GM04503 (cell line): ENCODE measurements around the gene TNFSF13.

Experiments
- DNase-seq: peaks from one replicate; pipeline ENCODE4 v3.0.0-alpha.2; 2012; ENCODE audit warnings: low read depth

Gene TNFSF13

DNA sequence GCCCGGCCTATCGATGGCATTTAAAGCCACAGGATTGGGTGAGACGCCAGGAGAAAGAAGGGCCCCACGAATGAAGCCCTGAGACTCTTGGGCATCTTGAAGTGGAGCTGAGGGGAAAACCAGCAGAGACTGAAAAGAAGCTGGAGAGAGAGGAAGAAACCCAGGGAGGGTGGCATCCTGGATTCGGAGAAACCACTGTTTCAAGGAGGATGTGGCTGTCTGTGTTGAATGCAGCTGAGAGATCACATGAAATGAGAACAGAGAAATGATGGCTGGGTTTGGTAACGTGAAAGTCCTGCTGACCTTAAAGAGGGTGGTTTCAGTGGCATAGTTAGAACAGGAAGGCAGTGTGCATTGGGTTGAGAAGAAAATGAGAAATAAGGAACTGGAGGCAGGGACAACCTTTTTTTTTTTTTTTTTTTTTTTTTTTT lies 5.9 kb upstream of the TNFSF13 start:
- no peak for DNase-seq

DNA sequence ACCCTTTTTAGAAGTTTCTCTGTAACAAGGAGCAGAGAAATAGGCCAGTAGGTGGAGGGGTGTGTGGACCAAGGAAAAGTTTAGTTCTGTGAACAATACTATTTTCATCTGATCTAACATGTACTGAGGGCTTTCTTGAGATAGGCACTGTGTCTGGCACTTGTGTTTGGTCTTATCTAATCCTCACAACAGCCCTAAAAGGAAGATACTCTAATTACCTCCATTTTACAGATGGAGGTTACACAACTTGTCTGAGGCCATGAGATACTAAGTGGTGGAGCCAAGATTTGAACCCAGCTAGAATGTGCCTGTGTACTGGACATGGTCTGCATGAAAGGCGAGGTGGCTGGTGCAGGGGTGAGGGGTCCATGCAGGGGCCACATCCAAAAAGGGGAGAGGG lies 5.2 kb upstream of the TNFSF13 start:
- no peak for DNase-seq

DNA sequence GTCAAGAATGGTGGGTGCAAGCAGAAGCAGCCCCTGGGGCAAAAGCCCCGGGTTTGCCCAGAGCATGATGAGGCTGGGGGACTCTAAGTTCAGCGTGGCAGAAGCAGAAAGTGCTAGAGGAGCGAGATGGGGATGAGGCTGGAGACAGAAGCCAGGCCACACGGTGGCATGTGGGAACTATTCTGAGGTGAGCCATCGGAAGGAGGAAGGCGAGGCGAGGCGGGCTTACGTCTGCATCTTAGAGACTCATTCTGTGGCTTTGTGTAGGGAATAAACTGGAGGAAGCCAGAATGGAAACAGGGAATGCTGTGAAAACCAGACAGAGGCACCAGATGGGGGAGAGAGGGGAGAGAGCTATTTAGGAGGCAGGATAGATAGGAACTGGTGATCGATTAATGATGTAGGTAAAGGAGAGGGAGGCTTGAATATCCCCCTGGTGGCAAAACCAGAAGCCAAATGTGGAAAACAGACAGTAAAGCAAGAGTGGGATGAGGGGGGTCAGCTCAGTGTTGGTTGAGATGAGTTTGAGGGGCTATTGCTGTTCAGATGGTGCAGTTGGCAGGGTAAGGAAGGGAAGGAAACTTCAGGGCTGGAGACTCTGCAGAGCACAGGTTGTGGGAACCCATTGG lies 3.1 kb upstream of the TNFSF13 start:
- no peak for DNase-seq

DNA sequence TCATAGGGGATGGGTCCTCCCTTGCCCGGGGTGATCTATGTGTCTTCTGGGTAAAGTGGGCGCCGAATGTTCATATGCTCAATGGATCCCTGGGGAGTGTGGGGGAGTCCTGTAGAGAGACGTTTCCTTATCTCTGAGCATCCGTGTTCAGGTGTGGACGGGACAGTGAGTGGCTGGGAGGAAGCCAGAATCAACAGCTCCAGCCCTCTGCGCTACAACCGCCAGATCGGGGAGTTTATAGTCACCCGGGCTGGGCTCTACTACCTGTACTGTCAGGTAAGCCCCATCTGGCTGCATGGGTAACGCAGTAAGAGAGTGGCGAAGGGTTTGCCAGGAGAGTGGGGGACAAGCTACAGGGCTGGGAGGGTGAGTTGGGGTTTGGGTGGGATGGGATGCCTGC lies 1.9 kb upstream of the TNFSF13 start:
- no peak for DNase-seq

DNA sequence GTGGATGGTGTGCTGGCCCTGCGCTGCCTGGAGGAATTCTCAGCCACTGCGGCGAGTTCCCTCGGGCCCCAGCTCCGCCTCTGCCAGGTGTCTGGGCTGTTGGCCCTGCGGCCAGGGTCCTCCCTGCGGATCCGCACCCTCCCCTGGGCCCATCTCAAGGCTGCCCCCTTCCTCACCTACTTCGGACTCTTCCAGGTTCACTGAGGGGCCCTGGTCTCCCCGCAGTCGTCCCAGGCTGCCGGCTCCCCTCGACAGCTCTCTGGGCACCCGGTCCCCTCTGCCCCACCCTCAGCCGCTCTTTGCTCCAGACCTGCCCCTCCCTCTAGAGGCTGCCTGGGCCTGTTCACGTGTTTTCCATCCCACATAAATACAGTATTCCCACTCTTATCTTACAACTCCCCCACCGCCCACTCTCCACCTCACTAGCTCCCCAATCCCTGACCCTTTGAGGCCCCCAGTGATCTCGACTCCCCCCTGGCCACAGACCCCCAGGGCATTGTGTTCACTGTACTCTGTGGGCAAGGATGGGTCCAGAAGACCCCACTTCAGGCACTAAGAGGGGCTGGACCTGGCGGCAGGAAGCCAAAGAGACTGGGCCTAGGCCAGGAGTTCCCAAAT lies 1.3 kb upstream of the TNFSF13 start:
- DNase-seq, result no peak

DNA sequence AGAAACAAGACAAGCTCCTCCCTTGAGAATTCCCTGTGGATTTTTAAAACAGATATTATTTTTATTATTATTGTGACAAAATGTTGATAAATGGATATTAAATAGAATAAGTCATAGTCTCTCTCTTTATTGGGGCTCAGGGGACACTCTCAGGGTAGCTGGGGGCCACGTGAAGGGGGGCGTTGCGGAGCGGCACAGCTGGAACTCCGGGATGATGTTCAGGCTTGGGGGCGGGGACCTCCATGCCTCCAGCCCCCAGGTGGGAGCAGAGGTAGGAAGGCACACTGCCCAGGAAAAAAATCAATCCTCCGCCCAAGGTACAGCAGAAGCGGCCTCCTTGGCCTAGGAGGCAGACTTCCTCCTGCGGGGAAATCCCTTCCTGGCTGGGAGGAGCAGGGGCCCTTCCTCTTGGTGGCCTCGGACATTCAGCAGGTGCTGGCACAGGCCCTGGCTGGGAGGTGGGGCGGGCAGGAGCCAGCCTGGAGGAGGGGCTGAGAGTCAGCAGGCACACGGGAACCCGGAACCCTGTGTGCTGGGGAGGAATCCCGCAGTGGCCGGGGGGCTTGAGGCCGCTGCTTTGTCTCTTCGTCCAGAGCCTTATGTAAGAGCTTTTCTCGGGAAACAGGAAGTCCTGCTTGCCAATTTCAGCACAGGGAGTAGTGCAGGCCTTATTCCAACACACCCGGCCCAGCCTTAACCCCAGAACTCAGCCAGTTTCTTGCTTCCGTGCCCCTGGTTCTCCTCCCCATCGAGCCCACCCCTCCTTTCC lies 591 bp upstream of the TNFSF13 start:
- no peak for DNase-seq

DNA sequence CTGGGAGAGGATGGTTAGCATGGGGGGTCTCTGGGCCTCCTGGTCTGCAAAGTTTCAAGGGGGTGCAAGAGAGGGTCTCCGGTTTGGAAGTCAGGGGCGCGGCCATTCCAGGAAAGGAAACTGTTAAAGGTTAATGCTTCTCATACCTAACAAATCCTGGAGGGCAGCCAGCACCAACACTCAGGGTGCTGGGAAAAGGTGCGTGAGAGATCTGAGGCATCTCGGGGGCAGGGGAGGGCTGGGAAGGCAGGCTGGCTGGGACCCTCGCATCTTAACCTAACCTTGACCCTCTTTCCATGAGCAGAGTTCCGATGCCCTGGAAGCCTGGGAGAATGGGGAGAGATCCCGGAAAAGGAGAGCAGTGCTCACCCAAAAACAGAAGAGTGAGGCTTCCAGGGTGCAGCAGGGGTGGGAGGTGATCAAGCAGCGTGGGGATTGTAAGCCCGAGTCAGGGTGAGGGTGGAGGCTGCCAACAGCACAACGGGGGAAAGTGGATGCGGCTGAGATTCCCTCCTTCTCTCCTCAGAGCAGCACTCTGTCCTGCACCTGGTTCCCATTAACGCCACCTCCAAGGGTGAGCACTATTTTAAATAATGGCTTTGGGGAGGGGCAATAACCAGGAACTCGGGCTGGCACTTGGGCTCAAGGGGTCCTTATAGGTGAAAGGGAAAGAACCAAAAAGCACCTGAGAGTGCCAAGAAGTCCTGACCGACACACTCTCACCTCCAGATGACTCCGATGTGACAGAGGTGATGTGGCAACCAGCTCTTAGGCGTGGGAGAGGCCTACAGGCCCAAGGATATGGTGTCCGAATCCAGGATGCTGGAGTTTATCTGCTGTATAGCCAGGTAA lies 996 bp downstream of the TNFSF13 start:
- DNase-seq, result no peak

DNA sequence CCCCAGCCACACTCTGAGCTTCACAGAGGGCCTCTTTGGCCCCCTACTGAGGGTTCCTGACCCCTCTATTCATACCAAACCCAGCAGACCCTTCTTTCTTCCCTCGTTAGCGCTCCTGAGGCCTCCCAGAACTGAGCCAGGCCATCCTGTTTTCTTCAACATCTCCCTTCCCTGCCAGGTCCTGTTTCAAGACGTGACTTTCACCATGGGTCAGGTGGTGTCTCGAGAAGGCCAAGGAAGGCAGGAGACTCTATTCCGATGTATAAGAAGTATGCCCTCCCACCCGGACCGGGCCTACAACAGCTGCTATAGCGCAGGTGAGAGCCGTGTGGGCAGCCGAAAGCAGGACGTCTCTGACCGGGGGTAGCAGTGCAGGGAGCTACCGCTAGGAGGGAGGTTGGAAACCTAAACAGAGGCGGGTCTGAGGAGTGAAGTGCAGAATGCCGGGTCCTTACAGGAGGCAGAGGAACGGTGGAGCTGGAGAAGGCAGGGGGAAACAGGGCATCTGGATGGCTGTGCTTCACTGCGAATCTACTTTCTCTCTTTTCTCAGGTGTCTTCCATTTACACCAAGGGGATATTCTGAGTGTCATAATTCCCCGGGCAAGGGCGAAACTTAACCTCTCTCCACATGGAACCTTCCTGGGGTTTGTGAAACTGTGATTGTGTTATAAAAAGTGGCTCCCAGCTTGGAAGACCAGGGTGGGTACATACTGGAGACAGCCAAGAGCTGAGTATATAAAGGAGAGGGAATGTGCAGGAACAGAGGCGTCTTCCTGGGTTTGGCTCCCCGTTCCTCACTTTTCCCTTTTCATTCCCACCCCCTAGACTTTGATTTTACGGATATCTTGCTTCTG lies 1.9 kb downstream of the TNFSF13 start:
- no peak for DNase-seq

DNA sequence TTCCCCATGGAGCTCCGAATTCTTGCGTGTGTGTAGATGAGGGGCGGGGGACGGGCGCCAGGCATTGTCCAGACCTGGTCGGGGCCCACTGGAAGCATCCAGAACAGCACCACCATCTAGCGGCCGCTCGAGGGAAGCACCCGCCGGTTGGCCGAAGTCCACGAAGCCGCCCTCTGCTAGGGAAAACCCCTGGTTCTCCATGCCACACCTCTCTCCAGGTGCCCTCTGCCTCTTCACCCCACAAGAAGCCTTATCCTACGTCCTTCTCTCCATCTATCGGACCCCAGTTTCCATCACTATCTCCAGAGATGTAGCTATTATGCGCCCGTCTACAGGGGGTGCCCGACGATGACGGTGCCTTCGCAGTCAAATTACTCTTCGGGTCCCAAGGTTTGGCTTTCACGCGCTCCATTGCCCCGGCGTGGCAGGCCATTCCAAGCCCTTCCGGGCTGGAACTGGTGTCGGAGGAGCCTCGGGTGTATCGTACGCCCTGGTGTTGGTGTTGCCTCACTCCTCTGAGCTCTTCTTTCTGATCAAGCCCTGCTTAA lies 2.6 kb downstream of the TNFSF13 start:
- no peak for DNase-seq

DNA sequence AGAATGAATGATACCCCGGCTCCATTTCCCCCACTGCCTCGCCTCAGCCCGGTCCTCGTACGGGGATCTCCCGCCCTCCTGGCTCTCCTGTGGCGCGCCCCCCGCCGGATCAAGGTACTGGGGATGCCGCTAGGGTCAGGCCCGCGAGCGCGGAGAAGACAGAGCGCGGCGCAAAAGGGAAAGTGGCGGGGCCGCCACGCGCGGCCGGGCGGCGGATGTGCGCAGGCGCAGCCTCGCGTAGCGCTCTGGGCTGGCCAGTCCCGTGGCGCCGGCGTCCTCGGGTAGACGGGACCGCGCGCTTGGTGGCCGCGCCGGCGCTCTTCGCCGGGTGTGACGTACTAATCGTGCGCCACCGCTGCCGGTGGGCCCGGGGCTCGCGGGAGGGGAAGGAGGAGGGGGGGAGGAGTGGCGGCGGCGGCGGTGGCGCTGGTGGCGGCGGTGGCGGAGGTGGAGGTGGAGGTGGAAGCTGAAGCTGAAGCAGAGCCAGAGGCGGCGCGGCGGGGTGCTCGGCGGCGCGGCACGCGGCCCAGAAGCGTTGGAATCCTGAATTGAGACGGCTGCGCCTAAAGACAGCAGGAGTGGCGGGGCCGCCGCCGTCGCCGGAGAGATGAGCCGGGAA lies 3.1 kb downstream of the TNFSF13 start, which contains the start of gene SENP3:
Gene SENP3 (plus strand): TSS at position 331 of the 619 bp plus-strand sequence. CDS start 1,158 bp downstream, outside the sequence.
- no peak for DNase-seq

DNA sequence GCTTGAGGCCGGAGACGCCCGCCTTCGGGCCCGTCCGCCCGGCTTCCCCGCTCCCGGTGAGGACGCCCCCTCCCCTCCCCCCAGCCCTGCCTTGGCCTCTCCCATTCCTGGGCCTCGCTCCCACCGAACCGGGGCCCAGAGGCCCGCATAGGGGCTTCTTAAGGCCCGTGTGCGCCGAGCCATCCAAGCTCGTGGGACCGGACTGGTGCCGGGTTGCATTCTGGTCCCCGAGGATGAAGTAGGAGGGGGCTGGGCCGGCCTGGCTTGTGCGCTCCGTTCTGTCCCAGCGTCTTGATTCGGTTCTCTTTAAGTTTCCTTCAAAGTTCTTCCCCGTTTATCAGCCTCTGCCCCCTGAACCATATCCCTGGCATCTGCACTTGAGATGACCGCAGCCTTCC lies 3.7 kb downstream of the TNFSF13 start:
- DNase-seq, result no peak

DNA sequence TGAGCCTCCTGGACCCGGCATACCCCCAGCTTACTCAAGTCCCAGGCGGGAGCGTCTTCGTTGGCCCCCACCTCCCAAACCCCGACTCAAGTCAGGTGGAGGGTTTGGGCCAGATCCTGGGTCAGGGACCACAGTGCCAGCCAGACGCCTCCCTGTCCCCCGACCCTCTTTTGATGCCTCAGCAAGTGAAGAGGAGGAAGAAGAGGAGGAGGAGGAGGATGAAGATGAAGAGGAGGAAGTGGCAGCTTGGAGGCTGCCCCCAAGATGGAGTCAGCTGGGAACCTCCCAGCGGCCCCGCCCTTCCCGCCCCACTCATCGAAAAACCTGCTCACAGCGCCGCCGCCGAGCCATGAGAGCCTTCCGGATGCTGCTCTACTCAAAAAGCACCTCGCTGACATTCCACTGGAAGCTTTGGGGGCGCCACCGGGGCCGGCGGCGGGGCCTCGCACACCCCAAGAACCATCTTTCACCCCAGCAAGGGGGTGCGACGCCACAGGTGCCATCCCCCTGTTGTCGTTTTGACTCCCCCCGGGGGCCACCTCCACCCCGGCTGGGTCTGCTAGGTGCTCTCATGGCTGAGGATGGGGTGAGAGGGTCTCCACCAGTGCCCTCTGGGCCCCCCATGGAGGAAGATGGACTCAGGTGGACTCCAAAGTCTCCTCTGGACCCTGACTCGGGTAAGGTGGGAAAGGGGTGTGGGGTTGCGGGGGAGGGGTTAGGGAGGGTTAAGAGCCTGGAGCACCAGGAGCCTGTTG lies 4.7 kb downstream of the TNFSF13 start:
- DNase-seq, result no peak

DNA sequence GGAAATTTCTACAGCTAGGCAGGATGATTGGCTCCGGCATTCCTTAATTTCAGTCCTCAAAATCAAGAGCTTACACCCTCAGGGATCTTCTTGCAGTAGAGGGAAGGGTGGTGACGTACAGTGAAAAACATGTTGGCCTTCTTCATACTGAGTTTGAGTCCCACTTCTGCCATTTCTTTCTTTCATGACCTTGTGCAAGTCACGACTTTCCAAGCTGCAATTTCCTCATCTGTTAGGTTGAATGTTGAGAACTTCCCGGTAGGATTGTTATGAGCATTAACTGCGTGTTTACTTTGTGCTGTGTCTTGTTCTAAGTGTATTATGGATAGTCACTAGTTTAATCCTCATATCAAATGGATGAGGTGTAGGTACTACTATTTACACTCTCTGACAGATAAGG lies 11.0 kb downstream of the TNFSF13 start:
- no peak for DNase-seq

DNA sequence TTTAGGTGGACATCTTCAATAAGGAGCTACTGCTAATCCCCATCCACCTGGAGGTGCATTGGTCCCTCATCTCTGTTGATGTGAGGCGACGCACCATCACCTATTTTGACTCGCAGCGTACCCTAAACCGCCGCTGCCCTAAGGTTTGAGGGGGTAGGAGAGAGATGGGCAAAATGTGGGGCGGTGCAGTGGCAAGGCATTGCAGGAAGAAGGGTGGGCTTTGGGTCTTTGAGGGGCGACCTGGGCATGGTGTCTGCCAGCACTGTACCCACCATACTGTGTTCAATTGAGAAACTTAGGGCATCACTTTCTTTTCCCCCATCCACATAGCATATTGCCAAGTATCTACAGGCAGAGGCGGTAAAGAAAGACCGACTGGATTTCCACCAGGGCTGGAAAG lies 11.8 kb downstream of the TNFSF13 start:
- DNase-seq, result no peak

DNA sequence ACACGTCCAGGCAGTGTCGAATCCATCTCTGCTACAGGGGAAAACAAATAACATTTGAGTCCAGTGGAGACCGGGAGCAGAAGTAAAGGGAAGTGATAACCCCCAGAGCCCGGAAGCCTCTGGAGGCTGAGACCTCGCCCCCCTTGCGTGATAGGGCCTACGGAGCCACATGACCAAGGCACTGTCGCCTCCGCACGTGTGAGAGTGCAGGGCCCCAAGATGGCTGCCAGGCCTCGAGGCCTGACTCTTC lies 13.7 kb downstream of the TNFSF13 start:
- DNase-seq, result no peak

DNA sequence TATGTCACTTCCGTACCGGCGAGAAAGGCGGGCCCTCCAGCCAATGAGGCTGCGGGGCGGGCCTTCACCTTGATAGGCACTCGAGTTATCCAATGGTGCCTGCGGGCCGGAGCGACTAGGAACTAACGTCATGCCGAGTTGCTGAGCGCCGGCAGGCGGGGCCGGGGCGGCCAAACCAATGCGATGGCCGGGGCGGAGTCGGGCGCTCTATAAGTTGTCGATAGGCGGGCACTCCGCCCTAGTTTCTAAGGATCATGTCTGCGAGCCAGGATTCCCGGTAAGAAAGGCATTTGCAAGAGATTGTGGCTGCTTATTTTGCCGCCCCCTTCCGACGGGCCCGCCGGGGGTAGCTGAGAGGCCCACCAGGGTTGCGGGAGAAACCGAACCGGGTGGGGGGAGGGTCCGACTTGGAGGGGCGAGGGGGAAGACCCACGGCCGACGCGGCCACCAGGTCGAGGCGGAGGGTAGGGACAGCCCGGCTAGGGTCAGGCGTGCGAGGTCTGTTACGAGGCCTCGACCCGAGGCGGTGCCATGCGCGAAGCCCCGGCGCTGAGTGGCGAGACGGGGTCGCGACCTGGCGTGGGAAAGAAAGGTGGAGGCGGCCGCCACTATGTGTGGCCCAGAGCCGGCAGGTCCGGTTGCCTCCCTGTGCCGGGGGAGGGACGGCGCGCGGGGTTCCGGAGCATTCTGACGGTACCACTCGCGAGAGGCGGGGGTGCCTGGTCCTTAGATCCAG lies 14.2 kb downstream of the TNFSF13 start:
- peak; percentile 94 for DNase-seq

DNA sequence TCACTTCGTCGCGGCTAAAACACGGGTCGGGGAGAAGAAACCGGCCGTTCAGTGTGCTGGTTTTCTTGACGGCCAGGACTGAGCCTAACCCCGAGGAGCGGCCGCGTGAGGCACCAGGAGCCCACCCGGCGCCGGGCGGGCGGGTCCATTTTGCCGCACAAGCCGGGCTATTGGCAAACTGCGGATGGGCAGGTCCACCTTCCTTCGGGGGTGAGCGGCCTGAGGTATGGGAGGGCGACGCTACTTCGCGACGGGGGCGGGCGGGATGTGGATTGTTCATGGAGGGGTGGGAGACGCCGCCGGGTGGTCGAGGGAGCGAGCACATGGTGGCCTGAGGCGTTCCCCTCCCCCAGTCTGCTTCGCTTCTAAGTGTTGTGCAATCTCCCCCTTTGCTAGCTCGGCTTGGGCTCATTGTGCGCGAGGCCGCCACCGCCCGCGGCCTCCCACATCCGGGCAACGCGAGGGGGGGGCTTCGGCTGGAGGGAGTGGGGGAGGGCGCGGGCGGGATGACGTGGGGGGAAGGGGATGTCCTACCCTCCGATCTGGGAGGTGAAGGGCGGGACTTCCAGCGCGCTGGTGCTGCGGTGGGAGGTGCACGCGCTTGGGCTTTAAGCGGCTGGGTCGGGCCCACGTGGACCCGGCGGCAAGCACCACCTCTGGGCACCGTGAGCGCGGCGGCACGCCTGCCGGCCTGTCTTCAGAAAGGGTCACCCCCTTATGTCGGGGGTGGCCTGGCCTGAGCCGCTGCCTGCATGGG lies 15.0 kb downstream of the TNFSF13 start:
- DNase-seq, result no peak

DNA sequence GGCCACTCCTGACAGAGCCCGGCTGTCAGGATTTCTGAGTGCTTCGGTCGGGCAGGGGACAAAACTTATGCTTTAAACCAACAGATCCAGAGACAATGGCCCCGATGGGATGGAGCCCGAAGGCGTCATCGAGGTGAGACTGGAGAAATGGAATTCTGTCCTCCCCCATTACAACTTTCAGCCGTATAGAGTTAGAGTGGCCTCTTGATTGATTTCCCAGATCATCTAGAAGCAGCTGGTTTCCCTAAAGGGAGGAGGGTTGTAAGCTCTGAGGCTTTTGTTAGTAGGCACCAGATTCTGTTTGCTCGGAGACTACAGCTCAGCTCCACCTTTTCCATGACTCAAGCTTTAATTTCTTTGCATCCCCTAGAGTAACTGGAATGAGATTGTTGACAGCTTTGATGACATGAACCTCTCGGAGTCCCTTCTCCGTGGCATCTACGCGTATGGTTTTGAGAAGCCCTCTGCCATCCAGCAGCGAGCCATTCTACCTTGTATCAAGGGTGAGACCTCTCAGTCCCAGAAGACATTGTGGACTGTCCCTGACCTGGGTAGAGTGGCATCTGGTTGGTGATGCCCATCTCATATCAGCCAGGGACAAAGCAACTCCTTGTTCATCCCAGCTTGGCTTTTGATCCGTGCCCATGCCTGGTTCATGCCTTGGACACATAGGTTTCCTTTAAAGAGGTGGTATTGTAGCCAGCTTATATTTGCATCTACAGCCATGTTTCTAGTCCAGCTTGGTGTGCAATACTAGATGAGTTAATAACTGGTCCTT lies 15.8 kb downstream of the TNFSF13 start:
- no peak for DNase-seq
